NCI-H2227 (cell line): ENCODE data around the gene SV2B.
A peak's percentile ranks its signal among the peaks of the same experiment; 100 is the strongest.
"Not testable (repeated sequence)": the region's sequence is repeated elsewhere in the genome, so short reads cannot be mapped to it uniquely, and the experiment has no call there.

Experiments
- DNase-seq: peaks from one replicate; lab custom pipeline; 2025; ENCODE audit not compliant: unreplicated experiment; lab: John Stamatoyannopoulos, UW

SV2B gene

GRCh38 chr15:91099995-91100813 is at the start of gene SV2B:
TSS of gene SV2B (plus strand) at chr15:91100257. CDS start at chr15:91226264, 126,007 bp downstream.
- DNase-seq, result peak; percentile 54

- DNase-seq, result no peak
Observed at GRCh38 chr15:91051248-91051647, 48.8 kb upstream of the SV2B start.

- DNase-seq, result no peak
Observed at GRCh38 chr15:91054816-91055215, 45.2 kb upstream of the SV2B start.

GRCh38 chr15:91055548-91056331 is 44.3 kb upstream of the SV2B start:
- DNase-seq, result peak; percentile 88

- DNase-seq, result no peak
Observed at GRCh38 chr15:91061230-91061629, 38.8 kb upstream of the SV2B start.

GRCh38 chr15:91061997-91062396 is 38.1 kb upstream of the SV2B start:
- DNase-seq, result no peak

- DNase-seq, result no peak
Observed at GRCh38 chr15:91065505-91065904, 34.6 kb upstream of the SV2B start.

- DNase-seq, result no peak
Observed at GRCh38 chr15:91067036-91067435, 33.0 kb upstream of the SV2B start.

GRCh38 chr15:91068436-91068835 is 31.6 kb upstream of the SV2B start:
- DNase-seq, result no peak

GRCh38 chr15:91068966-91069365 is 31.1 kb upstream of the SV2B start:
- no peak for DNase-seq

GRCh38 chr15:91070872-91071271 is 29.2 kb upstream of the SV2B start:
- no peak for DNase-seq

GRCh38 chr15:91072161-91072560 is 27.9 kb upstream of the SV2B start:
- DNase-seq, result no peak

- DNase-seq, result no peak
Observed at GRCh38 chr15:91073077-91073476, 27.0 kb upstream of the SV2B start.

- no peak for DNase-seq
Observed at GRCh38 chr15:91073768-91074167, 26.3 kb upstream of the SV2B start.

- DNase-seq, result no peak
Observed at GRCh38 chr15:91075739-91076138, 24.3 kb upstream of the SV2B start.

- DNase-seq, result no peak
Observed at GRCh38 chr15:91077029-91077428, 23.0 kb upstream of the SV2B start.

GRCh38 chr15:91093866-91094265 is 6.2 kb upstream of the SV2B start:
- not testable (repeated sequence) for DNase-seq

GRCh38 chr15:91098451-91098850 is 1.6 kb upstream of the SV2B start:
- DNase-seq, result no peak

GRCh38 chr15:91099616-91099994 is 452 bp upstream of the SV2B start:
- peak; percentile 55 for DNase-seq

GRCh38 chr15:91100814-91101607 is 954 bp downstream of the SV2B start:
- peak; percentile 2 for DNase-seq

GRCh38 chr15:91101608-91101920 is 1.5 kb downstream of the SV2B start:
- DNase-seq, result no peak
